Keratinocyte (primary cell): ENCODE measurements around the gene VKORC1. TPM values are rescaled to one million over a fixed set of nuclear protein-coding genes. Genes with fewer than 3 reads are reported as not detected.

ENCODE experiments used
- DNase-seq: peaks from one replicate; pipeline ENCODE4 v3.0.0-alpha.2; 2011; ENCODE audit warnings: low read depth, missing footprints, low spot score
- FAIRE-seq: peaks from 2 replicates; lab custom pipeline; 2011; peaks lifted over from hg19 to GRCh38; lab: Jason Lieb, UNC
- H2AFZ ChIP-seq: 2 replicates; pipeline ENCODE4 v1.6.0; 2012; ENCODE audit warnings: low read length, control low read depth, inconsistent platforms; ENCODE audit not compliant: control insufficient read depth
- H3K27ac ChIP-seq: 2 replicates; pipeline ENCODE4 v1.5.1; 2011; ENCODE audit warnings: low read length; ENCODE audit not compliant: control insufficient read depth, insufficient read depth
- H3K27me3 ChIP-seq: 3 replicates; pipeline ENCODE4 v1.6.0; 2011; ENCODE audit warnings: low read length; ENCODE audit not compliant: control insufficient read depth, insufficient read depth; ENCODE audit errors: extremely low read depth
- H3K36me3 ChIP-seq, 2 experiments: 2 replicates in 1 of 2; 3 replicates in 1 of 2; pipeline ENCODE4 v1.5.1; 2011; ENCODE audit warnings: low read length in 2 of 2, mild to moderate bottlenecking in 1 of 2; ENCODE audit not compliant: control insufficient read depth in 2 of 2, insufficient read depth in 2 of 2; ENCODE audit errors: extremely low read depth in 1 of 2
- H3K4me1 ChIP-seq: 3 replicates; pipeline ENCODE4 v1.5.1; 2011; ENCODE audit warnings: low read length; ENCODE audit not compliant: control insufficient read depth, insufficient read depth; ENCODE audit errors: extremely low read depth
- H3K4me2 ChIP-seq: 3 replicates; pipeline ENCODE4 v1.6.0; 2011; ENCODE audit warnings: low read depth, low read length; ENCODE audit not compliant: control insufficient read depth, insufficient read depth; ENCODE audit errors: extremely low read depth
- H3K4me3 ChIP-seq, 3 experiments: fragments of 200-600 bp in 1 of 3; sonication (generic) in 1 of 3; 2 replicates in 2 of 3; 3 replicates in 1 of 3; pipeline ENCODE4 v1.5.1; 2011 to 2016; ENCODE audit warnings: low read length in 3 of 3, mild to moderate bottlenecking in 3 of 3, control low read depth in 2 of 3, inconsistent platforms in 1 of 3, low read depth in 1 of 3, mixed read lengths in 1 of 3, mixed run types in 1 of 3, moderate library complexity in 1 of 3; ENCODE audit not compliant: control insufficient read depth in 2 of 3, insufficient read depth in 2 of 3; ENCODE audit errors: extremely low read depth in 1 of 3
- H3K79me2 ChIP-seq: 2 replicates; pipeline ENCODE4 v1.6.0; 2012; ENCODE audit warnings: low read length; ENCODE audit not compliant: control insufficient read depth, insufficient read depth
- H3K9ac ChIP-seq: 3 replicates; pipeline ENCODE4 v1.6.0; 2011; ENCODE audit warnings: low read length; ENCODE audit not compliant: control insufficient read depth, insufficient read depth; ENCODE audit errors: extremely low read depth
- H3K9me1 ChIP-seq: 3 replicates; pipeline ENCODE4 v1.6.0; 2011; ENCODE audit warnings: low read length; ENCODE audit not compliant: control insufficient read depth, insufficient read depth; ENCODE audit errors: extremely low read depth
- H3K9me3 ChIP-seq: 2 replicates; pipeline ENCODE4 v1.5.1; 2012; ENCODE audit warnings: low read depth, low read length; ENCODE audit not compliant: control insufficient read depth
- H4K20me1 ChIP-seq: 3 replicates; pipeline ENCODE4 v1.6.0; 2011; ENCODE audit warnings: low read length; ENCODE audit not compliant: control insufficient read depth, insufficient read depth; ENCODE audit errors: extremely low read depth
- CTCF ChIP-seq, 3 experiments: IDR thresholded peaks in 1 of 3; conservative IDR thresholded peaks in 1 of 3; optimal IDR thresholded peaks in 1 of 3; 2 replicates in 2 of 3; 3 replicates in 1 of 3; pipeline versions ENCODE3 to v1.5.1; 2011; ENCODE audit warnings: low read length in 3 of 3, mild to moderate bottlenecking in 3 of 3, moderate library complexity in 2 of 3, control low read depth in 1 of 3, inconsistent platforms in 1 of 3; ENCODE audit not compliant: insufficient read depth in 2 of 3; ENCODE audit errors: extremely low read depth in 1 of 3
- EZH2 ChIP-seq: IDR thresholded peaks from one replicate; pipeline ENCODE4 v1.6.1; 2012; ENCODE audit warnings: inconsistent platforms, mild to moderate bottlenecking, low read length, moderate library complexity
- dilution Hi-C: fragments of 300-500 bp; cut with MboI; formaldehyde crosslinking; loops from one replicate; pipeline ENCODE4 v1.7.0; 2020; ENCODE audit warnings: low sequenced_read_pairs; ENCODE audit not compliant: extremely low pct_ligation_motif_present
- polyA plus RNA-seq, 5 experiments: library from polyadenylated mRNA; depleted of rRNA in 3 of 5; stranded (reverse) in 3 of 5; stranded (forward) in 1 of 5; unstranded in 1 of 5; fragments of >200 nt; gene quantifications; 1 replicate in 1 of 5; 2 replicates in 3 of 5; 3 replicates in 1 of 5; pipeline versions ENCODE4 v1.2.1 to v1.2.3, GENCODE V29; 2011 to 2012; ENCODE audit warnings: missing spikeins in 2 of 5, low read depth in 1 of 5, low replicate concordance in 1 of 5

Gene VKORC1
- polyA plus RNA-seq, 1 donor (not counting 4 experiments of a cell fraction or from before 2014, with no cell fraction given) = 73.6 TPM

DNA sequence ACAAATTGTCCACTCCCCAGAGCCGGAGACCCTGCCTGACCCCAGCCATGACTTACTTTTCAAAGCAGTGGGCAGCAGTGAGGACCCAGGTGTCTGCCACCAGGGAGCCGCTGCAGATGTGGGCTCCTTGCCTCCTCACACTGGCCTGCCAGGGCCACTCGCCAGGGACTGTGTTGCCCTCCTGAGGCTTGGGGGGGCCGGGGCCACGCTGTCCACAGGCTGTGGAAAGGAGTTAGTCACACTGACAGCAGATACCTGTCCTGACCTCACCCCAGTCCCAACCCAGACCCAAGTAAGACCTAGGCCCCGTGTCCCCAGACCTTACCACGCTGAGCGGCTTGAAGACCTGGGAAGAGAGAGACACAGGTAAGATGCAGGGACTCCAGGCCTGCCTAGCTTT is 7.1 kb downstream of the VKORC1 start:
- Histone ChIP-seq H3K4me1 (peaks cover 12% of the 10 kb centered on the region), H3K9ac (no peak overlapping the region), H3K79me2 (peaks cover 11% of the 10 kb centered on the region), H3K4me3 (no peak overlapping the region), H4K20me1 (no peaks in the 10 kb centered on the region), H3K36me3 (peaks cover 8 to 14% of the 10 kb centered on the region in 2 experiments), H3K27me3 (no peaks in the 10 kb centered on the region), H2AFZ (no peak overlapping the region), H3K9me1 (no peaks in the 10 kb centered on the region), H3K9me3 (no peaks in the 10 kb centered on the region), H3K27ac (no peak overlapping the region), H3K4me2 (no peak overlapping the region)
- no peak for DNase-seq
- no peak for FAIRE-seq
- dilution Hi-C loops = no loop called here
- no peak for TF ChIP-seq EZH2
- no peak for TF ChIP-seq CTCF (optimal IDR thresholded peaks at IDR 0.05 in 1 of 3, IDR thresholded peaks at IDR 0.05 in 1 of 3, conservative IDR thresholded peaks at IDR 0.05 in 1 of 3; ENCODE audit: extremely low read depth in 1 of 3, insufficient read depth in 2 of 3, low read length in 3 of 3)

DNA sequence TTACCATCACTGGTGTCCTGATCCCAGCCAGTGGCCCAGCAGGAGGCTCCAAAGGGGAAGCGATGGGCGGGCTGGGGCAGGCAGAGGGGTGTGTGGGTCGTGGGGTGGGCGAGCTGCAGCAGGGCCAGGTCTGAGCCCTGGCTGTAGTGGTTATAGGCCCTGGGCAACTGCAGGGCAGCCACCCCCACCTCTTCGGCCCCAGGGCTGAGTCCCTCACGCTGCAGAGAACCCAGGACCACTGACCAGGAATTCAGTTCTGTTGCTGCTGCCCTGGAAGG is 8.0 kb downstream of the VKORC1 start:
- no peak overlapping the region for H3K4me3 ChIP-seq
- peaks cover 14% of the 10 kb centered on the region in 2 experiments for H3K36me3 ChIP-seq
- TF ChIP-seq EZH2 = no peak
- no peak for TF ChIP-seq CTCF (optimal IDR thresholded peaks at IDR 0.05 in 1 of 3, IDR thresholded peaks at IDR 0.05 in 1 of 3, conservative IDR thresholded peaks at IDR 0.05 in 1 of 3; ENCODE audit: extremely low read depth in 1 of 3, insufficient read depth in 2 of 3, low read length in 3 of 3)
- H3K4me1 ChIP-seq = peaks cover 12% of the 10 kb centered on the region
- H3K27me3 ChIP-seq = no peaks in the 10 kb centered on the region
- no peak overlapping the region for H3K9ac ChIP-seq
- H3K27ac ChIP-seq = no peak overlapping the region
- DNase-seq (no peak), FAIRE-seq (no peak)
- no peak overlapping the region for H3K4me2 ChIP-seq
- dilution Hi-C loops = no loop called here
- no peaks in the 10 kb centered on the region for H3K9me3 ChIP-seq
- H2AFZ ChIP-seq = no peak overlapping the region
- no peaks in the 10 kb centered on the region for H4K20me1 ChIP-seq
- peaks cover 8% of the 10 kb centered on the region for H3K79me2 ChIP-seq
- no peaks in the 10 kb centered on the region for H3K9me1 ChIP-seq
